HEK293 (cell line): ENCODE results near the gene OXSM.

ENCODE experiments used
- ZNF510 ChIP-seq: fragments of 450-650 bp; formaldehyde crosslinking; IDR thresholded peaks from 2 replicates; pipeline ENCODE4 v1.5.1; 2018; ENCODE audit warnings: mild to moderate bottlenecking, missing genetic modification characterization, missing biosample characterization; ENCODE audit not compliant: insufficient replicate concordance
- ZNF548 ChIP-seq: fragments of 450-650 bp; formaldehyde crosslinking; IDR thresholded peaks from 2 replicates; pipeline ENCODE4 v1.5.1; 2016; ENCODE audit warnings: missing biosample characterization, missing genetic modification characterization
- ZNF561 ChIP-seq: fragments of 450-650 bp; IDR thresholded peaks from 2 replicates; pipeline ENCODE4 v1.5.1; 2018; ENCODE audit warnings: missing biosample characterization, missing genetic modification characterization, borderline replicate concordance
- ZNF585B ChIP-seq: fragments of 450-650 bp; formaldehyde crosslinking; IDR thresholded peaks from 2 replicates; pipeline ENCODE4 v1.5.1; 2016; ENCODE audit warnings: missing biosample characterization, missing genetic modification characterization
- ZNF670 ChIP-seq: fragments of 450-650 bp; formaldehyde crosslinking; IDR thresholded peaks from 2 replicates; pipeline ENCODE4 v1.5.1; 2016; ENCODE audit warnings: missing biosample characterization, missing genetic modification characterization, low read depth
- ZNF777 ChIP-seq: fragments of 450-650 bp; formaldehyde crosslinking; IDR thresholded peaks from 2 replicates; pipeline ENCODE4 v1.5.1; 2017; ENCODE audit warnings: missing biosample characterization, missing genetic modification characterization, borderline replicate concordance
- TF ChIP-seq, protein P1 (sequence below): fragments of 450-650 bp; IDR thresholded peaks from 2 replicates; pipeline ENCODE4 v1.5.1; 2018; ENCODE audit warnings: missing biosample characterization, missing genetic modification characterization
- TF ChIP-seq, protein P2 (sequence below): fragments of 450-650 bp; formaldehyde crosslinking; IDR thresholded peaks from 2 replicates; pipeline ENCODE4 v1.5.1; 2016; ENCODE audit warnings: missing biosample characterization, missing genetic modification characterization
- TF ChIP-seq, protein P3 (sequence below): fragments of 450-650 bp; formaldehyde crosslinking; IDR thresholded peaks from 2 replicates; pipeline ENCODE4 v1.5.1; 2016; ENCODE audit warnings: missing biosample characterization, missing genetic modification characterization, low read depth
- TF ChIP-seq, protein P4 (sequence below): fragments of 450-650 bp; formaldehyde crosslinking; IDR thresholded peaks from 2 replicates; pipeline ENCODE4 v1.5.1; 2016; ENCODE audit warnings: missing biosample characterization, missing genetic modification characterization

DNA sequence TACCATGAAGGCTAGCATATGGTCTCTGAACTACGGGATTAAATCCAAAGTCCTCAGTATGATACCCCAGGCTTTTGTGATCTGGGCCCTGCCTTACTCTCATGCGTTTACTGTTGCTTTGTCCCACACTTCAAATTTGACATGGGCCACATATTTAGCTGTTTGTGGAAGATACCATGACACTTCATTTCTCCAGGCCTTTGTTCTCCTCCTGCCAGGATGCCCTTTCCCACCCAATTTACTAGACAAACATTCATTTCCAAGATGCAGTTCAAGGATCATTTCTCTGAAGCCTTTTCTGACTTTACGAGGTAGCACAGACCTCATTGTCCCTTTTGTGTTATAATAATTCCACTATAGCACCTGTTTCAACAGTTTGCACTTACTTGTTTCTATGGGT lies 2.2 kb upstream of the OXSM start:
- no peak for TF ChIP-seq ZNF585B (tag by site-specific recombination)
- no peak for TF ChIP-seq ZNF510
- TF ChIP-seq, protein P1, sequence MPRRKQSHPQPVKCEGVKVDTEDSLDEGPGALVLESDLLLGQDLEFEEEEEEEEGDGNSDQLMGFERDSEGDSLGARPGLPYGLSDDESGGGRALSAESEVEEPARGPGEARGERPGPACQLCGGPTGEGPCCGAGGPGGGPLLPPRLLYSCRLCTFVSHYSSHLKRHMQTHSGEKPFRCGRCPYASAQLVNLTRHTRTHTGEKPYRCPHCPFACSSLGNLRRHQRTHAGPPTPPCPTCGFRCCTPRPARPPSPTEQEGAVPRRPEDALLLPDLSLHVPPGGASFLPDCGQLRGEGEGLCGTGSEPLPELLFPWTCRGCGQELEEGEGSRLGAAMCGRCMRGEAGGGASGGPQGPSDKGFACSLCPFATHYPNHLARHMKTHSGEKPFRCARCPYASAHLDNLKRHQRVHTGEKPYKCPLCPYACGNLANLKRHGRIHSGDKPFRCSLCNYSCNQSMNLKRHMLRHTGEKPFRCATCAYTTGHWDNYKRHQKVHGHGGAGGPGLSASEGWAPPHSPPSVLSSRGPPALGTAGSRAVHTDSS (tag by site-specific recombination): no peak
- TF ChIP-seq ZNF777 (tag by site-specific recombination): no peak
- TF ChIP-seq, protein P2, sequence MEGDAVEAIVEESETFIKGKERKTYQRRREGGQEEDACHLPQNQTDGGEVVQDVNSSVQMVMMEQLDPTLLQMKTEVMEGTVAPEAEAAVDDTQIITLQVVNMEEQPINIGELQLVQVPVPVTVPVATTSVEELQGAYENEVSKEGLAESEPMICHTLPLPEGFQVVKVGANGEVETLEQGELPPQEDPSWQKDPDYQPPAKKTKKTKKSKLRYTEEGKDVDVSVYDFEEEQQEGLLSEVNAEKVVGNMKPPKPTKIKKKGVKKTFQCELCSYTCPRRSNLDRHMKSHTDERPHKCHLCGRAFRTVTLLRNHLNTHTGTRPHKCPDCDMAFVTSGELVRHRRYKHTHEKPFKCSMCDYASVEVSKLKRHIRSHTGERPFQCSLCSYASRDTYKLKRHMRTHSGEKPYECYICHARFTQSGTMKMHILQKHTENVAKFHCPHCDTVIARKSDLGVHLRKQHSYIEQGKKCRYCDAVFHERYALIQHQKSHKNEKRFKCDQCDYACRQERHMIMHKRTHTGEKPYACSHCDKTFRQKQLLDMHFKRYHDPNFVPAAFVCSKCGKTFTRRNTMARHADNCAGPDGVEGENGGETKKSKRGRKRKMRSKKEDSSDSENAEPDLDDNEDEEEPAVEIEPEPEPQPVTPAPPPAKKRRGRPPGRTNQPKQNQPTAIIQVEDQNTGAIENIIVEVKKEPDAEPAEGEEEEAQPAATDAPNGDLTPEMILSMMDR (tag by site-specific recombination): no peak
- no peak for TF ChIP-seq ZNF561 (tag by site-specific recombination)
- TF ChIP-seq, protein P3, sequence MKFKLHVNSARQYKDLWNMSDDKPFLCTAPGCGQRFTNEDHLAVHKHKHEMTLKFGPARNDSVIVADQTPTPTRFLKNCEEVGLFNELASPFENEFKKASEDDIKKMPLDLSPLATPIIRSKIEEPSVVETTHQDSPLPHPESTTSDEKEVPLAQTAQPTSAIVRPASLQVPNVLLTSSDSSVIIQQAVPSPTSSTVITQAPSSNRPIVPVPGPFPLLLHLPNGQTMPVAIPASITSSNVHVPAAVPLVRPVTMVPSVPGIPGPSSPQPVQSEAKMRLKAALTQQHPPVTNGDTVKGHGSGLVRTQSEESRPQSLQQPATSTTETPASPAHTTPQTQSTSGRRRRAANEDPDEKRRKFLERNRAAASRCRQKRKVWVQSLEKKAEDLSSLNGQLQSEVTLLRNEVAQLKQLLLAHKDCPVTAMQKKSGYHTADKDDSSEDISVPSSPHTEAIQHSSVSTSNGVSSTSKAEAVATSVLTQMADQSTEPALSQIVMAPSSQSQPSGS (tag by site-specific recombination): no peak
- no peak for TF ChIP-seq ZNF670 (tag by site-specific recombination)
- no peak for TF ChIP-seq ZNF548 (tag by site-specific recombination)
- TF ChIP-seq, protein P4, sequence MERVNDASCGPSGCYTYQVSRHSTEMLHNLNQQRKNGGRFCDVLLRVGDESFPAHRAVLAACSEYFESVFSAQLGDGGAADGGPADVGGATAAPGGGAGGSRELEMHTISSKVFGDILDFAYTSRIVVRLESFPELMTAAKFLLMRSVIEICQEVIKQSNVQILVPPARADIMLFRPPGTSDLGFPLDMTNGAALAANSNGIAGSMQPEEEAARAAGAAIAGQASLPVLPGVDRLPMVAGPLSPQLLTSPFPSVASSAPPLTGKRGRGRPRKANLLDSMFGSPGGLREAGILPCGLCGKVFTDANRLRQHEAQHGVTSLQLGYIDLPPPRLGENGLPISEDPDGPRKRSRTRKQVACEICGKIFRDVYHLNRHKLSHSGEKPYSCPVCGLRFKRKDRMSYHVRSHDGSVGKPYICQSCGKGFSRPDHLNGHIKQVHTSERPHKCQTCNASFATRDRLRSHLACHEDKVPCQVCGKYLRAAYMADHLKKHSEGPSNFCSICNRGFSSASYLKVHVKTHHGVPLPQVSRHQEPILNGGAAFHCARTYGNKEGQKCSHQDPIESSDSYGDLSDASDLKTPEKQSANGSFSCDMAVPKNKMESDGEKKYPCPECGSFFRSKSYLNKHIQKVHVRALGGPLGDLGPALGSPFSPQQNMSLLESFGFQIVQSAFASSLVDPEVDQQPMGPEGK (tag by site-specific recombination): no peak
